ENCODE data around the gene PPP1CA.

Gene PPP1CA

DNA sequence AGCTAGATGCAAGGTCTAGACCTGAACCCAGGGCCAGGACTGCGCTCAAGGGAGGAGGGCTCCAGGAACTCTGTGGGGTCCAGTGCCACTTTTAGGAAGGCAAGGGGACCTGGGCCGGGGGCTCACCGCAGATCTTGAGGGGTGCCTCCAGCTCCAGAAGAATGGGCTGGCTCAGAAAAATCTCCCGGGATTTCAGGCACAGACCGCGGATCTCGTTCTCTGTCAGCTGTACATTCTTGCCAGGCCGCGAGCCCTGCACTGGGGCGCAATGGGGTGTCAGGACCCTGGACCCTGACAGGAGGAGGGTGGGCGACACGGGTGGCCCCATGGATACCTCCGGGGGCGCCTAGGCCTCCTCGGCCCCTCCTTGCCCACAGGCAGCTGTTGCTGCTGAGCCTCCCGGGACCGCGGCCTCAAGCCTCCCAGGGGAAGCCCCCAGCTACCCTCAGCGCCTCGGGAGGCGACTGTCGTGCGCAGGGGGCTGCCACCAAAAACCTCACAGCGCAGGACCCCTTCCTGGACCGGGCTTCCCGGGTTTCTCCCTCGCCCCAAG lies 640 bp downstream of the PPP1CA start:
- no peak for DNase-seq

DNA sequence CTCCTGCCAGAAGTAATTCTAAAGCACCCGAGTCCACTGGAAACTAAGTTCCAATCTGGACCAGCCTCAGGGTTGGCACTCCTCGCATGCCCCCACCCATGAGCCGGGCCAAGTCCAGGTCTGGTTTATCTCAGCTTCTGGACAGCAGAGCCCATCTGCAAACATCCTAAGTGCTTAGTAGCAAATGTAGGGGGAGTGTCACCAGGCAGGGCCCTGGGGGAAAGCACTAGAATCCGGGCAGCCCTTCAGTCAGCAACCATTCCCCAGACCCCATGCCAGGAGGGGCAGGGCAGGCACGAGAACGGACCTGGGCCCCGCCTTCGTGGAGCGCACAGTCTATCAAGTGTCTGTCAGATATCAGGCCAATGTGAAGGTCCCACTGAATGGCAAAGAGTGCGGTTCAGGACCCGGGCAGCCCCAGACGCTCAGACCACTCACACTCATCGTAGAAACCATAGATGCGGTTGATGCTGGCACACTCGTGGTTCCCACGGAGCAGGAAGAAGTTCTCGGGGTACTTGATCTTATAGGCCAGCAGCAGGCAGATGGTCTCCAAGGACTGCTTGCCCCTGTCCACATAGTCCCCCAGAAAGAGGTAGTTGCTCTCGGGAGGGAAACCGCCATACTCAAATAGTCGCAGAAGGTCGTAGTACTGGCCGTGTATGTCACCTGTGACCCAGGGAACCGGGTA lies 1.3 kb downstream of the PPP1CA start:
- DNase-seq: no peak

DNA sequence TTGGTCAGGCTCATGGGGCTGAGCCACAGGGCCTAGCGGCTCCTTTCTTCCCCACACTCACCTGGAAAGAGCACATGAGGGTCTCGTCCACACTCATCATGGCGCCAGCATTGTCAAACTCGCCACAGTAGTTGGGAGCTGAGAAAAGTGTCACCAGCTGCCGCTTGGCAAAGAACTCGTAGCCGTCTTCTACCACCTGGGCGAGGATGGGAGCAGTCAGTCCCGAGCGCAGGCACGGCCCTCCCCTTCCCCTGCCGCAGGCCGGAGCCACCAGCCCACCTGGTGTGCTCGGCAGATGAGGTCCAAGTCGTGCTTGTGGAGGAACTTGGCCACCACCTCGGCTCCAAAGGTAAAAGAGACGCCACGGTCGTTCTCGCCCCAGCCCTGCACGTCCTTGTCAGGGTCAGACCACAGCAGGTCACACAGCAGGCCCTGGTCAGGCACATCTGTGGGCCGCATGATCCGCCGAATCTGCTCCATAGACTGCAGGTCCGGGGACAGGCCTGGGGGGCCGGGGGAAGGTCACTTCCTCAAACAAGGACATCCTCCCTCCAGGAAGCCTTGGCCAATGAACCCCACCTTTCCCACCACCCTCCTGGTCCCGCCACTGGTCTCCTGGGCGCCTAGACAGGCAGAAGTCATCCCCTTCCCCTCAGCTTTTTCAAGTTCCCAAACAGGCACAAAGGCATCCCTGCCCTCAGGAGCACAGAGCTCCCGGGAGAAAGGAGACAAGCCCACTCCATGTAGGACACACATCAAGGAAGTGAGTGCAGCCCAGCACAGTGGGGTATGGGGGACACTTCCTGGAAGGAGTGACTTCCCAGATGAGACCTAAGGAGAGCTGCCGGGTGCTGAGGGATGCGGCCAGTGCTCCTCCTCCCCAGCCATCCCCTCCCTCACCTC lies 2.7 kb downstream of the PPP1CA start:
- DNase-seq: no peak

DNA sequence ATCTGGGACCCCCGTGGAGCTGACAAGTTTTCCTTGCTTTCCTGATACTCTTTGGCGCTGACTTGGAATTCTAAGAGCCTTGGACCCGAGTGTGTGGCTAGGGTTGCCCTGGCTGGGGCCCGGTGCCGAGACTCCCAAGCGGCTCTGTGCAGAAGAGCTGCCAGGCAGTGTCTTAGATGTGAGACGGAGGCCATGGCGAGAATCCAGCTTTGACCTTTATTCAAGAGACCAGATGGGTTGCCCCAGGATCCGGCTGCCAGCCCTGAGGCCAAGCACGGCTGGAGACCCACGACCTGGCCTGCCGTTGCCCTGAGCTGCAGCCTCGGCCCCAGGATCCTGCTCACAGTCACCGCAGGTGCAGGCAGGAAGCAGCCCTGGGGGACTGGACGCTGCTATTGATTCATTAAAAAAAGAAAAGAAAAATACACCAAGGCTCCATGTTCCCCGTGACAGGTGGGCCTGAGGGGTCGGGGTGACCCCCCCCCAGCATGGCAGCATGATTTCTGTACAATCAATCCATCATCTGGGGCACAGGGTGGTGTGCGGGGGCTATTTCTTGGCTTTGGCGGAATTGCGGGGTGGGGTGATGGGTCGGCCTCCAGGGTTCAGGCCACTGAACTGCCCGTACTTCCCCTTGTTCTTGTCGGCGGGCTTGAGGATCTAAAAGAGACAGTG lies 3.5 kb downstream of the PPP1CA start:
- no peak for DNase-seq

DNA sequence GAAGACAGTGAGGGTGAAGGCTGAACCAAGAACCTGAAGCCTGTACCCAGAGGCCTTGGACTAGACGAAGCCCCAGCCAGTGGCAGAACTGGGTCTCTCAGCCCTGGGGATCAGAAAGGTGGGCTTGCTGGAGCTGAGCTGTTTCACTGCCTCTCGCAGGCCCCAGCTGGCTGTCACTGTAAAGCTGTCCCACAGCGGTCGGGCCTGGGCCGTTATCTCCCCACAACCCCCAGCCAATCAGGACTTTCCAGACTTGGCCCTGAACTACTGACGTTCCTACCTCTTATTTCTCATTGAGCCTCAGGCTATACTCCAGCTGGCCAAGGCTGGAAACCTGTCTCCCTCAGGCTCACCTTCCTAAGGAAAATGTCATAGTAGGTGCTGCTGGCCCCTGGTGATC lies 4.1 kb downstream of the PPP1CA start:
- DNase-seq: no peak

DNA sequence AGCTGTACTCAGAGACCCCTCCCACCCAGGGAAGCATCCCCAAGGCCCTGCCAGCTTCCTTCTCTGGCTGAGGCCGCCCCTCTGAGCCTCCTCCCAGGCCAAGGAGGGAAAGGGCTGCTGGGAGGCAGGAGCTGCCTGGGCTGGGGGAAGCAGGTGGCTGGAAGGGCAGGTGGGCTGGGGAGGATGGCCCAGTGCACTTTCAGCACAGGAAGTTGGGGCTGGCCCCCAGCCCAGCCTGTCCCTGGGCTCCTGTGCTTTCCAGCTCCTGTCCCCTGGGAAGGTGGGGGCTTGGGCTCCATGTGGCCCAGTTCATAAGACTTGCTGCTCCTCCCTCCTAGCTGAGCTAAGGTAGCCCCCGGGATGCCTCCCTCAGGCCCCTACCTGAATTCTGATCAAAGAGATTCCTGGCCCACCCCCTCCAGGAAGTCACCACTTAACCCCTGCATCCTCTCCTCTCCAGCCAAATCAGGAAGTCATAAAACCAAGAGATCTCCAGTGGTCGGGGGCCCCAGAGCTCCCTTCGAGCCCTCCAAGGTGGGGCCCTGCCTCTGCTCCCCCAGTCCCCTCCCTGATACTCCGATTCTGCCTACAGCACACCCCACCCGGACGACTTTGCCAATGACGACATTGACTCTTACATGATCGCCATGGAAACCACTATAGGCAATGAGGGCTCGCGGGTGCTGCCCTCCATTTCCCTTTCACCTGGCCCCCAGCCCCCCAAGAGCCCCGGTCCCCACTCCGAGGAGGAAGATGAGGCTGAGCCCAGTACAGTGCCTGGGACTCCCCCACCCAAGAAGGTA lies 4.9 kb downstream of the PPP1CA start:
- no peak for DNase-seq

DNA sequence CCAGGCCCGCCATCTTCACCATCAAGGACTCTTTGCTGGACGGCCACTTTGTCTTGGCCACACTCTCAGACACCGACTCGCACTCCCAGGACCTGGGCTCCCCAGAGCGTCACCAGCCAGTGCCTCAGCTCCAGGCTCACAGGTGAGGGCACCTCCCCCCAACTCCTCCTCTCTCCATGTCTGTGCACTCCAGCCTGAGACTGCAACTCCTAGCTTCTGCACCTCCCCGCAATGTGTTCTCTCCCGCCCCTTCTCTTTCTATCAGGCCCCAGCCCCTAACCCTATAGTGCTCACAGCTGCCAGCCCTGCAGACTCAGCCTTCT lies 5.4 kb downstream of the PPP1CA start:
- DNase-seq: no peak

DNA sequence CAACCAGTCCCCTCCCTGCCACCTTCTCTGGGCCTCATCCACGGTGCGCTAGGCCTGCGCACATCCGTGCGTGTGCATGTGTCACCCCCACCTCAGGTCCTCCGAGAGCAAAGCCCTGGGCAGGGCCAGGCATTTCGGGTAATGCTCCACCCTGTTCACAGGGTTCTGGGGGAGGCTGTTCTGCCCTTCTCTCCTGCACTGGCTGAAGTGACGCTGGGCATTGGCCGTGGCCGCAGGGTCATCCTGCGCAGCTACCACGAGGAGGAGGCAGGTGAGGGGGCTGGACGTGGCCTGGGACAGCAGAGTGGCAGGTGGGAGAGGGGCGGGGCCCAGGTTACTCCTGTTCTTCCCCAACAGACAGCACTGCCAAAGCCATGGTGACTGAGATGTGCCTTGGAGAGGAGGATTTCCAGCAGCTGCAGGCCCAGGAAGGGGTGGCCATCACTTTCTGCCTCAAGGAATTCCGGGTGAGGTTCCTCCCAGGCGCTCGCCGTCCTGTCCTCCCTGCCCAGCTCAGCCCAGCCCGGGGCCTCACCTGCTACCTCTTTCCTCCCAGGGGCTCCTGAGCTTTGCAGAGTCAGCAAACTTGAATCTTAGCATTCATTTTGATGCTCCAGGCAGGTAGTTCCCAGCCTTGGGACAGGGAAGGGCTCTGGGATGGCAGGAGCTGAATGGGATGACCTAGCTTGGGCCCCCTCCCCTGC lies 6.0 kb downstream of the PPP1CA start:
- no peak for DNase-seq

DNA sequence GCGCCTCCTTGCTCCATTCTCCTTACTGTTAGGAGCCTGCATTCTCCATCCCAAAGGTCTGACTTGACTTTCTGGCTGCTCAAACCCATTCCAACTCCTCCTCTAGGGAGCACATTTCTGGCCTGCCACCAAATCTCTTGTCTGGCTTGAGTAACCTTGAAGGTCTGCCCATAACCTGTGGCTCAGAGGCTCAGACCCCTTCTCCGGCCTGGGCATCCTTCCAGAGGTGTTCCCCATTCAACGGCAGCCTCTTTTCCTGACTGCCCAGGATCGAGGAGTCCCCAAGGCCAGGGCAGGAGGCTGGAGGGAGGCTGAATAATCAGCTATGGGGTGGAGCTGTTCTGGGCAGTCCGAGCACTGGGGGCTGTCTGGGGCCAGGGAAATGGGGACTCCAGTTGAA lies 7.7 kb downstream of the PPP1CA start:
- DNase-seq: no peak

DNA sequence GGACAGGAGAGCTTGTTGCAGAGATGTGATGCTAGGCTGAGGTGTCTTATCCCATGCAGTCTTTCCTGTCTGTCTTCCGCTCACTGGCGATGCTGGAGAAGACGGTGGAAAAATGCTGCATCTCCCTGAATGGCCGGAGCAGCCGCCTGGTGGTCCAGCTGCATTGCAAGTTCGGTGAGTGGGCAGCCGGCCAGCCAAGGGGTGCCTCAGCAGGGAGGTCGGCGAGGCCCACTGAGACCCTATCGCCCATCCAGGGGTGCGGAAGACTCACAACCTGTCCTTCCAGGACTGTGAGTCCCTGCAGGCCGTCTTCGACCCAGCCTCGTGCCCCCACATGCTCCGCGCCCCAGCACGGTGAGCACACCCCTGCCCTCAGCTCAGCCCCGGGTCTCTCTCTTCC lies 8.2 kb downstream of the PPP1CA start:
- DNase-seq: no peak

DNA sequence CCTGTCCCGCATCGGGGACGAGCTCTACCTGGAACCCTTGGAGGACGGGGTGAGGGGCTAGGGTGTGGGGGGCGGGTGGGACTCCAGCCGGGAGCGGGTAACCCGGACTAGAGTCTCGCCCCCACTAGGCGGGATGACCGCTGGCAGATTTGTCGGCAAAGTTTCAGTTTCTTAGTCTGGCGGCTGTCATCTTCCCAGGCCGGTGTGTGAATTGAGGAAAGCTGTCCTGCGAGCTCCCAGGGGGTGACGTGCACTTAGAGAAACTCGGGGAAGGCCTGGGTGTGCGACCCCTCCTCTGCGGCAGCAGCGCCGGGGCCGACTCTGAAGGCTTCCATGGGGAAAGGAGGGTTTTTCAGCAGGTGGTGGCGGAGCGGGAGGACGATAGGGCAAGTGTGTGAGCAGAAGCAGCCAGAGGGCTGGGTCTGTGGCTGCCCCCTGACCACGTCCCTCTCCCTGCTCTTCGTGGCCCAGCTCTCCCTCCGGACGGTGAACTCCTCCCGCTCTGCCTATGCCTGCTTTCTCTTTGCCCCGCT lies 9.4 kb downstream of the PPP1CA start:
- DNase-seq: no peak

DNA sequence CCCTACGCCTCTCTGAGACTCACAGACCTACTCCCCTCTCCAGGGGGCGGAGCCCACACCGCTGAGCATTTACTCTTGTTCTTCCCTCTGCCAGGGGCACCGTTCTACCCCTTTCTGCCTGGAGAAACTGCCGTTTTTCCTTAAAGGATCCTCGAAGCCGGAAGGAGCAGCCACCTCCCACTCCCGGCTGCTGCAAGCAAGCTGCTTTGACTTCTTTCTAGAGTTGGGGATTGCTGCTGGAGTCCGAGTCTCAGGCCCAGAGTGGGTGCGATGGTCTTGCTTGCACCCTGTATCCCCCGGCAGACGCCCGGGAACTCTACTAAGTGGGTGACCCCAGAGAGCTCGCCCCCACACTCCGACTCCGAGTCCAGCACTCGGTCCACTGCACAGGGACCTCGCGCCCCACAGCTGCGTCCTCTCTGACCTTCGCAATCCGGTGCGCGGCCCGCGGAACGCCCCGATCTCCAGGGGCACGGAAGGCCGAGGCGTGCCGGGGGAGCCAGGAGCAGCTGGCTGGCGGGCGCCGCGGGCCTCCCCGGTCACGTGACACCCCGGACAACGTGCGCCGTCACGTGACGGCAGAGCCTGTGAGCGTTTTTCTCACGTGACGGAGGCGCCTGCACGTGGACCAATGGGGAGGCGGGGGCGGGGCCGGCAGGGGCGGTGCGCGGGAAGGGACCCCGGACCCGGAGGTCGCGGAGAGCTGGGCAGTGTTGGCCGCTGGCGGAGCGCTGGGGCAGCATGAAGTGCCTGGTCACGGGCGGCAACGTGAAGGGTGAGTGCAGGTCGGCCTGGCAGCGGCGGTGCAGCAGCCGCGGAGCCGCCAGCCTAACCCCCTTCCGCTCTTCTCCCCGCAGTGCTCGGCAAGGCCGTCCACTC lies 10.1 kb downstream of the PPP1CA start, which contains the start of gene RAD9A:
Gene RAD9A (plus strand): TSS at position 683 of the 879 bp plus-strand sequence. CDS start 59 bp downstream, at position 742.
- DNase-seq: peak; percentile 90 to 93

DNA sequence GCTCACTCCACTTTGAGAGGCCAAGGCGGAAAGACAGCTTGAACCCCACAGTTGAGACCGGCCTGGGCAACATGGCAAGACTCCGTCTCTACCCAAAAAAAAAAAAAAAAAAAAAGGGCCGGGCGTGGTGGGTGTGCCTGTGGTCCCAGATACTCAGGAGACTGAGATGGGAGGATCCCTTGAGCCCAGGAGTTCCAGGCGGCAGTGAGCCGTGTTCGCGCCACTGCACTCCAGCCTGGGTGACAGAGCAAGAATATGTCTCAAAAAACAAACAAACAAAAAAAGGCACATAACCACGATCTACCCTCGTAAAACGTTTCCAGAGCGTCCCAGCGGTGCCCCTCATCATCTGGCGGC lies 10.7 kb downstream of the PPP1CA start:
- DNase-seq: no peak

DNA sequence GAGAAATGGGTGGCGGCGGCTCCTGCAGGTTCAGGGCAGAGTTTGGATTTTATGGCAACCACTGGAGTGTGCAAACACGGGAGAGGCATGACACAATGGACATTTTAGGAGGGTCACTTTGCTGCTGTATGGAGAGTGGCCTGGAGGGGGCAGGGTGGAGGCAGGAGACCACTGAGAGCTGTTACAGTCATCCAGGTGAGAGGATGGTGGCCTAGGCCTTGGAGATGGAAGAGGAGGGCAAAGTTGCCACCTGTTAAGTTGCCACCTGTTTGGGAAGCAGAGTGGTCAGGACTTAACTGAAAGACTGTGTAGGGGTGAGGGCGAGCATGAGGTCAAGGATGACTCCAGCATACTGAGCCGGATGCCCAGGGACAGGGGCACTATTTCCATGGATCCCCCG lies 12.2 kb downstream of the PPP1CA start:
- peak; percentile 50 to 72 for DNase-seq

DNA sequence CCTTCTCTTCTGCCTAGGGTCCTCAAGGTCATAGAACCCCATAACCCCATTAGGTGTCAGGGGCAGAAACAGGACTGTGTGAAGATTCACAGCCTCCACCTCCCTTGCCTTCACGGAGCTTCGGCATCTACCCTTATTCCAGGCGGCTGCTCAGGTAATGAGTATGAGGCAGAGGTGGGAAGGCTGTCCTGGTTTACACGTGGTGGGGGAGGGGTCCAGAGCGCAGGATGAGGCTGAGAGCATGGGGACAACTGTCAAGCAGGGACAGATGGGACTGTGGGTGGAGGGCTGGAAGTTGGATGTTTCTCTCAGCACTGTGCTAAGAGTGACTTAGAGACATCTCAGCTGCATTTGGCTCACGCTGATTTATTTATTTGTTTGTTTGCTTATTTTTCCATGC lies 14.1 kb downstream of the PPP1CA start:
- DNase-seq: no peak

DNA sequence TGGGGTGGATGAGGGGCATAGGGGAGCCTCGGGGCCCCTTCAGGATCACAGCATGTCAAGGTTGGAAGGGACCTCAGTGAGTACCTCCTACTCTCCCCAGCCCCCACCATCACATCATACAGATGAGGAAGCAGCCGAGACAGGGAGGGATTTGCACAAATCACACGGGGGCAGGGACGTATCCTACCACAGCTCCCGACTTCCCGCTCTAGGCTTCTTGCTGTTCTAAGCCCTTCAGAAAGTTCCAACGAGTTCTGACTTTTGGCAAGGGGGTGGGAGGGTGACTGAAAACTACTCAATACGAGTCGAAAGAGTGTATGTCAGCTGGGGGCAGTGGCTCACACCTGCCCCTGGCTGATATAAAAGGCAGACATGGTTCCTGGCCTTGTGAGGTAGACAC lies 14.6 kb downstream of the PPP1CA start:
- no peak for DNase-seq

DNA sequence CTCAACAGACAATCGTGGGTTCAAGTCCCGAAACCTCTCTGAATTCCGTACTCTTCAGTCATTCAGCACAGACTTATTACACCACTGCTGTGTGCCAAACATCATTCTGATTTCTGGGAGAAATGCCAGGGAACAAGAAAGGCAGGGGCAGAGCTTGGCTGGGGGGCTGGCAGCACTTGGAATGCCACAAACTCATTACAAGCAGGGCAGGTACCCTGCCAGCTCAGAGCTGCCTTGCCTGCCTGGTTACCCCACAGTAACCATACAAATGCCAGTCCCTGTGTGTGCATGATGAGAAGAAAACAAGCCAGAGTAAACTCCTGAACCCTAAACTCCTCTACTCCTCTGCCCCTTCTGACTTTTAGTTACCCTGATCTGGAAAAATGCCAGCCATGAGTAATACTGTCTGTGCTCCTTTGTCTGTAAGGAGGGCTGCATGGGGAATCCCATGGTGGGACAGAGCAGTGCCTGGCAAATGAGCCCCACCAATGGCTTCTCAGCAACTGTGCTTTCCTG lies 16.7 kb downstream of the PPP1CA start:
- no peak for DNase-seq

DNA sequence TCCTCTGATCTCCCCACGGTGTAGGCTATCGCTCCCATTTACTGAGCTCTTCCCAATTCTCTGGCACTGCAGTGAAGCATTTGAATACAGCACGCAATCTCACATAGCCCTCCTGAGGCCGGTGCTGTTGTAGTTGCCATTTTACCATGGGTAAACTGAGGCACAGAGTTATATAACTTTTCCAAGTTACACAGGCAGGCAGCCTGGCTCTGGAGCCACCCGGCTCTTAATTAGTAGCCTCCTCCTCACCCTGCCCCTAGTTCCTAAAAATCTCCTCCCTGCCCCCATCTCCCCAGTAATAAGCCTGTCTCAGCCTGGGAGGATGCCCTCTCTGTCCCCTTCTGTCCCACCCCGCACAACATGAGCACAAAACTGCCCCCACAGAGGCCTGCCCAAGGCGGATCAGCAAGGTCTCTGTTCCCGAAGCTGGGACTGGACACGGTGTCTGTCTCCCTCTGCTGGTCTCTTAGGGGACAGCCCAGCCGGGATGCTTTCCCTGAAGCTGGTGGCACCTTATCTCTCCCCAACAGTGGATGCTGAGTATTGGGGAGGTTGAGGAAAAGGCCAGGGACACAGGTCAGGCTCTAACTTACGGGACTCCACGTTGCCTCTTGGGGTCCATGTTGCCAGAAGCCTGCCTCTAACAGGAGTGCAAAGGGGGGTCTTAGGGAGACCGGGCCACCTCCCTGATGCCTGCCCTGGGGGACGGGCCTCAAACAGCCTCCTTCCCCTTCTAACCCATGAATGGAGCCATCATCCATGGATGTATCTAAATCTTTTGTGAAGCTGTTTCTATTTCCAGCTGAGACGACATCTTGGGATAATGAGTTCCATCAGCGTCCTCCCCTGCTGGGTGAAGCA lies 19.2 kb downstream of the PPP1CA start:
- DNase-seq: peak; percentile 83 to 88

DNA sequence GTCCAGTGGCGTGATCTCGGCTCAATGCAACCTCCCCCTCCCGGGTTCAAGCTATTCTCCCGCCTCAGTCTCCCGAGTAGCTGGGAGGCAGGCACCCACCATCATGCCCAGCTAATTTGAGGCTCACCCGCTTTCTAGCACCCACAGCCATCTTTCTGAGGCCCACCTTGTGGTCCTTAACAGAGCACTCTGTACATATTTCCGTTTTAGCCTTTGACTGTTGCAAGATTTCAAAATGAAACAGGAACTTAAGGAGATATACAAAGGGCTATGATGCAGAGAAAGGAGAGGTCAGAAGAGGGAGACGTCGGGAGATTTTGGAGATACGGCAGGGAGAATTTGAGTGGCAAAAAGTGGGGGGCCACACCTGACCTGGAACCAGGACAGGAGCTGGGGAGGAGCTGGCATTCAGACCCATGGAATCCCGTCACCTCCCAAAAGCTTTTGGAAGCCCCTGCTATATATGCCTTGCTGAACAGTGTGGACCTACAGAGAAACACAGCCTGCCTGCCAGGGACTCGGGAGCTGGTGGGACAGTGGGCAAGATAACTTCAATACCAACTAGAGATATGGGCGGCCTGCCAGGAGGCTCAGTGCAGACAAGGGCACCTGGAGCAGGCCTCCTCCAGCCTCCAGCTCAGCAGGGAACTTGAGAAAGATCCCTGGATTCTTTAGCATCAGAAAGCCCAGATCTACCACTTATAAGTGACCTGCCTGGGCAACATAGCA lies 20.2 kb downstream of the PPP1CA start:
- DNase-seq: no peak

Measured in CD4-positive, alpha-beta T cell treated with Interferon alpha-2 for 1 hour (primary cell).